GM19193 (cell line): ENCODE results near the gene MNAT1.
A peak's percentile ranks its signal among the peaks of the same experiment; 100 is the strongest.

Source experiments
- POLR2A ChIP-seq: IDR thresholded peaks from 4 replicates; pipeline ENCODE4 v1.6.1; 2011; ENCODE audit not compliant: insufficient read depth, insufficient read length; ENCODE audit errors: extremely low read depth

The MNAT1 gene

DNA sequence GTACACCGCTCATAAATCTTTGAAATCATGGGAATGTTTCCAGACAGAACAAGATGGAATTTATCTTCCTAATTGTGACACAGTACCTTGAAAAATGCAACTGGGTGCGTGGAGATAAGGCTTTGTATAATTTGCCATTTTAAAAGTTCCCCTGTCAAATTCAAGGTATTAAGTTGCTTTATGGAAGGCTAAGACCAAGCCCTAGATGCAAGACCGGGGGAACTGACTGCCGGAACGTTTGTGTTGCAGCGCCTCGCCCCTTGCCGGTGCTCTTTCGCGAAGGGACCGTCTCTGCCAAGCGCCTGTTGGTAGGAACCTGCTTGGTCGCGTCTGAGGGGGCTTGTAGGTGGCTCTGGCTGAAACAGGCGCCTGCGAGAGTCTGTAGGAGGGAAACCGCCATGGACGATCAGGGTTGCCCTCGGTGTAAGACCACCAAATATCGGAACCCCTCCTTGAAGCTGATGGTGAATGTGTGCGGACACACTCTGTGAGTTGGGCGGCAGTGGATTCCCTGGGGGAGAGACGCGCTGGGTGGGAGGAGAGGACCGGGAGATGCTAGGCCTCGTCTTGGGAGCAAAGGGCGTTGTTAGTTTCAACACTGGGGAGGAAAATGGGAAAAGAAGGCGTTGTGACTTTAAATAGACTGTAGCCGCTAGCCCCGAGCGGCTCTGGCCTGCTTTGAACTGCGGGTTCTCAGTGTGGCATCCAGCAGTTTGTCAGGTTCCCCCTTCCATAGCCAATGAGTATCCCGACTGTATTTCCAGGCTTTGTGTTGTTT lies at the start of gene MNAT1:
Gene MNAT1, plus strand, starts transcription at position 297 of the 778 bp plus-strand sequence. Its CDS starts 102 bp downstream, at position 399.
- peak; percentile 91 for TF ChIP-seq POLR2A

DNA sequence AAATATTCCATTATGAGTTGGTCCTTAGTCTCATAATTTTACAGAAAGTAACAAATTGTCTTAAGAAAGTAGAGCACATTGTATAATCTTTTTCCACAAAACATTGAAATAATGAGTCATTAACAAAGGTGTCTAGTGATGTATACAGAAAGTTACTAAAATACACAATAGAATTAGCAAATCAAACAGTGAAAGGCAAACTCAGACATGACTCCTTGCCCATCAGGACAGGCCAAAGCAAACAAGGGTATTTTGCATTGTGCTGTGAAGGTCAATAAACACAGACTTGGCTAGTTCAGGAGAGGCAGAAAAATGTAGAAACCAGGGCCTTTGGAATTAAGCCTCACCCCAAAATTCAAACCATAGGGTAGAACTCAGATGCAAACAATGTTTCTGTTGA lies 47.7 kb upstream of the MNAT1 start:
- TF ChIP-seq POLR2A = no peak

DNA sequence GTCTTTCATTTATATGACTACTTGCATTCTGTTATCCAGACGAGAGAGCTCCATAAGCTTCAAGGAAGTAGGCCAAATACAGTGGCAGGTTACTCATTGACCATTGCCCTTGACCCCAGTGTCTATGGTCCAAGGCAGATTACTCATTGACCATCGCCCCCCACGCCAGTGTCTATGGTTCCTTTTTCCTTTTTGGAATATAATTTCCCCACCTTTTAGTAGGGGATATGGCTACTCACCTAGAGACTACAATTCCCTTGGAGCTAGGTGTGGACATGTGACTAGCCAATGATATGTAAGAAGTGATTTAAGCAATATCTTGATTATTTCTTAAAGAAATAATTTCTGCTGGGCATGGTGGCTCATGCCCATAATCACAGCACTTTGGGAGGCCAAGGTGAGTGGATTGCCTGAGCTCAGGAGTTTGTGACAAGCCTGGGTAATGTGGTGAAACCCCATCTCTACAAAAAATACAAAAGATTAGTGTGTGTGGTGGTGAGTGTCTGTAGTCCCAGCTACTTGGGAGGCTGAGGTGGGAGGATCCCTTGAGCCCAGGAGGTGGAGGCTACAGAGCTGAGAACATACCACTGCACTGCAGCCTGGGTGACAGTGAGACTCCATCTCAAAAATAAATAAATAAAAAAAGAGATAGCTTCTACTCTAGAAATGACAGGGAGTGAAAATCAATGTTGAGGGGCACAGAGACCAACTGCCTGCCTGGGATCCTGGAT lies 43.0 kb upstream of the MNAT1 start:
- TF ChIP-seq POLR2A = no peak

DNA sequence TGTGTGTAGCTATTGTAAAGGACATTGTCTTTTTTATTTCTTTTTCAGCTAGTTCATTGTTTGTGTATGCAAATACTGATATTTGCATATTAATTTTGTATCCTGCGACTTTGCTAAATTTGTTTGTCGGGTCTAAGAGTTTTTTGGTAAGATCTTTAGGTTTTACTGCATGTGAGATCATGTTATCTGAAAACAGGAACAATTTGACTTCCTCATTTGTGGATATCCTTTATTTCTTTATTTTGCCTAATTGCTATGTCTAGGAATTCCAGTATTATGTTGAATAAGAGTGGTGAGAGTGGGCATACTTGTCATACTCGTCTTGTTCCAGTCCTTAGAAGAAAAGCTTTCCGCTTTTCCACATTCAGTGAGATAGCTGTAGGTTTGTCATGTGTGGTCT lies 39.2 kb upstream of the MNAT1 start:
- no peak for TF ChIP-seq POLR2A

DNA sequence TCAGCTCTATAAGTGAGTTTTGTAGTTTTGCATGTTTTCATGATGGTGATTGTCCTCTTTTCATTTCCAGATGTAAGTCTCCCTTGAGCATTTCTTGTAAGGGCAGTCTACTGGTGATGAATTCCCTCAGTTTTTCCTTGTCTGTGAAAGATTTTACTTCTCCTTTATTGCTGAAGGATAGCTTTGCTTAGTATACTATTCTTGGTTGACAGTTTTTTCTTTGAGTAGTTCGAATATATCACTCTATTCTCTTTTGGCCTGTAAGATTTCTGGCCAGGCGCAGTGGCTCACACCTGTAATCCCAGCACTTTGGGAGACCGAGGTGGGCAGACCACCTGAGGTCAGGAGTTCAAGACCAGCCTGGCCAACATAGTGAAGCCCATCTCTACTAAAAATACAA lies 34.0 kb upstream of the MNAT1 start:
- TF ChIP-seq POLR2A = no peak

DNA sequence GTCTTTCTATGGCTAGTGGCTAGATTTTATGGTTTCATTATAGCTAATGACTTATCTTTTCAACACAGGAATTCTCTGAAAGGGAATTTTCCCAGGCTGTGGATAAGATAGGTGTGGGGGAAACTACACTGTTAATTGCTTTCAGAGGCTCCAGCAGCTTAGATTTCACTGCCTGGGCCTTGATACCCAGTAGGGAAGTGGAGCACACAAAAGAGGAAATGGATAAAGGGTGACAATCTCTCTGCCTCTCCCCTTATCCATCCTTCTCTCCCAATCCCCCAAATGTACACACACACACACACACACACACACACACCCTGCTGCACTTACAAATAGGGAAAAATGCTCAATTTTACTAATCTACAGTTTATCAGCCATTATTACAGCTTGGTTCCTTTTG lies 29.5 kb upstream of the MNAT1 start:
- TF ChIP-seq POLR2A = no peak

DNA sequence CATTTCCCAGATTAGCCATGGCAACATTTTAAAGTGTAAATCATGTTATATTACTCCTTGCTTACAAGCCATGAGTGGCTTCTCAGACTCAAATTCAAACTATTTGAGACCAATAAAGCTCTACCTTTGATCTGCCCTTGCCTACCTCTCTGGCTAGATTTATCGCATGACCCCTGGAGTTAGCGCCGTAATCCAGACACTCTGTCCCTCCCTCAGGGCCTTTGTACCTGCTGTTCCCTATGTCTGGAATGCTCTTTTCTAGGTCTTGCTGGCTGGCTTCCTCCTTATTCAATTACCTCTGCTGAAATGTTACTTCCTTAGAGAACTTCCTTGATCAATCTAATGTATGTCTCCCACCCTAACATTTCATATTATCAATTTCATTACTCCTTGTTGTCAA lies 26.7 kb upstream of the MNAT1 start:
- TF ChIP-seq POLR2A = no peak

DNA sequence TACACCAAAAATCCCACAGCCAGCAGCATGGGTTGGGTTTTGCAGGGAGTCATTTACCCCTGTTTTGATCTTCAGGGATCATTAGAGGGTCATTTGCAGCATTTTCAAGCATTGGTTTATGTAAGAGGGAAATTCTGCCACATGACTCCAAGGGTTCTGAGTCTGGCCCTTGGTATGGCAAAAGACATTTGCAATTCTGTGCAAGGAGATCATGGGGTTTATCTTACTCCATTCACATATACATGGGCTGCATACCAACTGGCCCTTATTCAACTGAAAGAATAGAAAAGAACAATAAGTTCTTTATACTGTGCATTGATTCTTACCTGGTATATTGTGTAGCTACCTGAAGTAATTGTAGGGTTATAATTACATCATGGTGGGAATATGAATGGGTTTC lies 24.1 kb upstream of the MNAT1 start:
- no peak for TF ChIP-seq POLR2A

DNA sequence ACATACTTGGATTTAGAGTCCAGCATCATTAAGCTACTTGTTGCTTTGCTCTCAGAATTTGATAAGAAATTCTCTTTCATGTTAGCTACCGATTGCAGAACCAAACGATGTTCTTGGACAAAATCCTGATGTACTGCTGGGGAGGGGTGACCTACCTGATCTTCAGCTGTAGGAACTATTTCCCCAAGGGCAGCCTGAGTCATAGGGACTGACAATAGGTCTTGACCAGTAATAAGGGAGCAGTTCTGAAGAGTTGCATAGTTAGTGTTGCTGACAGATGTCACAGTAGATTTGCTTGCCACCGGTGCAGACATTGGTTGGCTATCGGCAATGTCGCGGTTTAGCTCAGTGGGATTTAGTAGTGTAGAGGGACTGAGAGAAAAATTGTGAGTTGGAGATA lies 21.0 kb upstream of the MNAT1 start:
- TF ChIP-seq POLR2A = no peak

DNA sequence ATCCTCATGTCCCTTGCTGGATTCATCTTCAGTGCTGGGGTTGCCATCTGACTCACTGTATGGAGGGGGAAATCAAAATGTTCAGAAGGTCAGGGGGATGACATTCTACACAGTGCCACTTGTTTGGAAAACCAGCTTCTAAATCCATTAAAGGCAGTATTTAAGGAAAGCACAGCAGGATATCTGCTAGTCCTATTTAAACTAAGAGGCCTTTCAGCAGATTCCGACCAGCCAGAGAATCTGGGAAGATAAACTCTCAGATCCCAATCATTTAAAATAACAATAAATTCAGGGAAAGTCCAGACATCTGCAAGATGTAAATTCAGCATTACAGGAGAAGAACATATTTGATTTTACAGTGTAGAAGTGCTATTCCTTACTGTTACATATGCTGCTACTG lies 14.2 kb upstream of the MNAT1 start:
- TF ChIP-seq POLR2A = no peak

DNA sequence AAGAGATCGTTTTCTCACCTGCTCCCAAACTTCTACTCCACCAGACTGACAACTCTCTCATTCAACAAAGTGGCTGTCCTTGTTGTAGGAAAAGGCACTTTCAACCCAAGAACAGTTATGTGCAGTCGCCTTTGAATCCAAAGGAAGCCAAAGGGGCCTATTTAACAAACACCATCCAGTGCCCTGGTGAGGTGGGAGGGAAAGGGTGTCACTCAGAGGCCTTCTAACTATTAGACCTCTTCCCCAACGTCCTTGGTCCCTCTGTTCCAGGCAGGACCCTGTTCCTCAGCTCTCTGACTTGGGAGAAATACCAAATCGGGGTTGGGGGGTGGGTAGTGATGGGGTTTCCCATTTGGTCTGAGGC lies 13.6 kb upstream of the MNAT1 start:
- TF ChIP-seq POLR2A = no peak

DNA sequence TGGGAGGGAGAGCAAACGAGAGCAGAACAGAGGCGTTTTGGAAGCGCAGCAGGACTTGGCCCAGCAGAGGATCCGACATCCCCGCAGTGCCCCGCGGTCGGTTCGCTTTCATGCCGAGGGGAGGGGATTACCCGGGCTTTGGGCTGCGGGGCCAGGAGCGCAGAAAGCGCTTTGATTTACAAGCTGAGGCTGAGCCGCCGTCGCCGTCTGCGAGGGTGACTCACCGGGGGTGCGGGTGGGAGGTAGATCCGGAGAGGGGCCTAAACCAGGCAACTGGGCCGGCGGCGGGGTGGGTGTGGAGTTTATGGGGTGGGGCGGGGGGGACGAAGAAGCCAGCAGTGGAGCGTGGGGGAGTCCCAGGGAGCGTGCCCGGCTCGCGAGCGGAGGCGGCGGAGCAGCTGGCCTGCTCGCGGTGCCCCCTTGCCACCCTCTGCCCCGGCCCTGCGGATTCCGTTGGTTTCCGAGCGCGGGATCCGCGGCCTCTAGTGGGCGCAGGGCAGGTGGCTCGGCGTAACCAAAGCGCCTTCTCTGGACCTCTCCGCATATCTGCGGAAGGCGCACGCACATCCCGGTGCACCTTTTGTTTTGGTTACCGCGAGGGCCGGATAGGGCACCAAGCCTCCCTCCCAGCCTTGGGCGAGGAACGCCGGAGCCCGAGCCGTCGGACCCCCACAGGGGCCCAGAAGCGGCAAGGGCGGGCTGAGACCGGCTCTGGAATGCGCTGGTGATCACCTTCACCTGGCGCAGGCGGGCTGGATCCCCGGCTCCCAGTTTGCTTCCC lies 13.0 kb upstream of the MNAT1 start:
- no peak for TF ChIP-seq POLR2A

DNA sequence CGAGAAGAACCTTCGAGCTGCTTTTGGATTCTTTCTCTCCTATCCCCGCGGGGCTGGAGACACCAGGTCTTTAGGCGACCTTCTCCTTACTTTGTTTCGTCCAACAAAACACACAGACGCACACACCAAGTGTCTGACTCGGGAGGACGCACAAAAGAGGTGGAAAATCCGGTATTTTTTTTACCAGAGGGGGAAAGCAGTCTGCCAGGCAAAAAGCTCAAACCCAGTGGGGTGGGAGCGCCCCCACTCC lies 12.5 kb upstream of the MNAT1 start:
- TF ChIP-seq POLR2A = no peak

DNA sequence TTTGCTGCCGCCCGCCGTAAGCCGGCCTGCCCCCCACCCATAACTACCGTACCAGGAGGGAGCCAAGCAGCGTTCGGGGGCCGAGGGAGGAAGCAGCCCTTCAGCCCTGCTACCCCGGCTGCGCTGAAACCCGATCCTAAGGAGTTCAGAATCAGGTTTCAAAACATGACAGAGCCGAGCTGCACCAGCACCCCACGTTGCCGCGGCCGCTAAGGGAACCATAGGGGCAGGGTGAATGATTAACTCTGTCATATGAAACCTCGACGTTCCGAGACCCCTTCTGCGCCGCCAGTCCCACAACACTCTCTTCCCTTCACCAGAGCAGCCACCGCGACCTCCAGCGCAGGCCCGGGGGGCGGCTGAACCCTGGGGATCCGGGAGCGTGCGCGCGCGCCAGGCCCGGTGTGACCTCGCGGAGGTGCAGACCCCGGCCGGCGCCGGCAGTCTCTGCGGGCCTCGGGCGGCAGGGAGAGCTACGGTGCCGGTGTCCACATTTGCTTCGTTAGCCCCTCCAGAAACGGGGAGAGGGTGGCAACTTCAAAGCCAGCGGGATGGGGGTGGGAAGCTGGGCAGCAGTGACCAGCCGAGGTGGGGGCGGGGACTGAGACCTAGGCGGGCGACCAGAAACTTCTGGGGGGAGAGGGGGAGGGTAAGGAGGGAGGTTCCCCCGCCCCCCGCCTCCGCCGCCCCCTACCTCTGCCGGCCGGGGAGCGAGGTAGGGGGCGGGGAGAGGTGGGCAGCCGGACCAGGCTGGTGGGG lies 12.0 kb upstream of the MNAT1 start:
- no peak for TF ChIP-seq POLR2A
